ENCODE data around the gene ARSI. TPM values are rescaled to one million over a fixed set of nuclear protein-coding genes. Genes with fewer than 3 reads are reported as not detected.
A peak's percentile ranks its signal among the peaks of the same experiment; 100 is the strongest.

The ARSI gene
- total and polyA plus RNA-seq, 2 of the 4 experiments (the other 2 are of a cell fraction), result 14.8 to 15.2 TPM

GRCh38 chr5:150264667-150265603 lies 37.8 kb downstream of the ARSI start:
- BruUV-seq (replicated peaks), result no TSS peak
- Histone ChIP-seq H2AK9ac (replicated peaks; ENCODE audit: low read depth, low read length, poor library complexity) (peak overlapping the region; percentile 78), H4K20me1 (ENCODE audit: insufficient read depth, low read length) (no peaks in the 10 kb centered on the region), H3K4ac (ENCODE audit: low read depth, low read length) (peak overlapping the region; percentile 80), H2BK5ac (ENCODE audit: low read depth, low read length, poor library complexity, severe bottlenecking) (peak overlapping the region; percentile 94), H4K8ac (ENCODE audit: low read depth in 2 of 2, low read length in 2 of 2) (peak overlapping the region in 1 of 2 experiments; percentile 38; a peak in 1 of 4 replicates), H3K9me3 (ENCODE audit: control insufficient read depth, insufficient read depth, low read length) (no peaks in the 10 kb centered on the region), H3K14ac (replicated peaks; ENCODE audit: low read depth, low read length) (0 out of 2 replicates have a peak overlapping the region, but pooled peaks have one; percentile 25), H3K18ac (ENCODE audit: low read depth, low read length) (peak overlapping the region; percentile 33; the same call in 1 of the 2 replicates), H3K27me3 (ENCODE audit: control insufficient read depth, insufficient read depth, low read length) (no peaks in the 10 kb centered on the region), H4K91ac (ENCODE audit: insufficient read depth, low read depth, low read length) (peak overlapping the region; percentile 81), H2BK120ac (ENCODE audit: low read depth, low read length) (peak overlapping the region; percentile 86), H3K79me1 (ENCODE audit: low read depth in 1 of 2, low read length in 2 of 2) (peaks cover 0 to 6% of the 10 kb centered on the region in 2 experiments; a peak in 1 of 4 replicates), H3K56ac (ENCODE audit: extremely low read depth, insufficient read depth, low read length) (no peak overlapping the region), H3K9ac (ENCODE audit: low read depth, low read length) (no peak overlapping the region), H3K23ac (ENCODE audit: low read depth, low read length) (no peak overlapping the region), H3K4me1 (ENCODE audit: control insufficient read depth, insufficient read depth, low read length) (peaks cover 26% of the 10 kb centered on the region), H3K36me3 (ENCODE audit: control insufficient read depth, insufficient read depth, low read length) (no peaks in the 10 kb centered on the region), H3K4me3 (ENCODE audit: insufficient read depth, low read depth, low read length) (no peak overlapping the region), H4K5ac (ENCODE audit: low read depth, low read length) (no peak overlapping the region), H3K4me2 (ENCODE audit: low read depth, low read length) (no peak overlapping the region), H2AK5ac (ENCODE audit: low read depth, low read length) (peak overlapping the region; percentile 88), H2BK20ac (ENCODE audit: low read depth, low read length) (peak overlapping the region; percentile 80), H2BK15ac (ENCODE audit: low read depth, low read length) (peak overlapping the region; percentile 16; the same call in 1 of the 3 replicates), H3K9me1 (ENCODE audit: insufficient read depth, low read length) (peaks cover 19% of the 10 kb centered on the region), H3K27ac (ENCODE audit: insufficient read depth, low read length) (peak overlapping the region; percentile 42; the same call in 1 of the 2 replicates), H2AFZ (replicated peaks; ENCODE audit: low read length, poor library complexity) (peak overlapping the region; percentile 77)
- WGBS, 2 experiments (ENCODE audit: extremely low coverage in 2 of 2, insufficient read length in 1 of 2), result 100% methylated on average over 2 of the region's 23 CpGs; no CpG with 5 or more reads in 1 of the 2 experiments
- ChIA-PET POLR2A (ENCODE audit: unreplicated experiment) (no interaction called here), CTCF (no interaction called here)
- TF ChIP-seq MXI1 (IDR thresholded peaks at IDR 0.05; ENCODE audit: borderline replicate concordance, low read depth, low read length) (no peak), RFX5 (IDR thresholded peaks at IDR 0.05; ENCODE audit: low read depth, low read length) (no peak), CHD1 (IDR thresholded peaks at IDR 0.05; ENCODE audit: low read depth, low read length) (no peak)
- in situ Hi-C loops (cut with MboI; ENCODE audit: low sequenced_read_pairs) (loop anchor here (5.0 to 10.0 kb wide), 2 partner anchors 92 to 170 kb away; partner anchors contain the start of gene TCOF1), intact Hi-C loops (cut with micrococcal nuclease) (no loop called here), dilution Hi-C loops (cut with HindIII; ENCODE audit: low sequenced_read_pairs, unreplicated experiment) (no loop called here)
- ATAC-seq (ENCODE audit: low read depth) (no peak), DNase-seq (no peak)
